Osteoblast (primary cell): ENCODE measurements around the gene KCNIP3. TPM values are rescaled to one million over a fixed set of nuclear protein-coding genes. Genes with fewer than 3 reads are reported as not detected.

Source experiments
- DNase-seq: peaks from one replicate; pipeline ENCODE4 v3.0.0; 2011; ENCODE audit warnings: low spot score, mixed read lengths; ENCODE audit not compliant: insufficient read length; ENCODE audit errors: missing footprints
- H2AFZ ChIP-seq: 2 replicates; pipeline ENCODE4 v1.6.0; 2011; ENCODE audit warnings: mild to moderate bottlenecking, low read length
- H3K27ac ChIP-seq: 2 replicates; pipeline ENCODE4 v1.5.1; 2011; ENCODE audit warnings: mild to moderate bottlenecking, low read depth, low read length, moderate library complexity
- H3K27me3 ChIP-seq: 2 replicates; pipeline ENCODE4 v1.6.0; 2012; ENCODE audit warnings: mild to moderate bottlenecking, control low read depth, inconsistent platforms, low read length, moderate library complexity; ENCODE audit not compliant: insufficient read depth
- H3K36me3 ChIP-seq: 2 replicates; pipeline ENCODE4 v1.5.1; 2011; ENCODE audit warnings: mild to moderate bottlenecking, low read length, control low read depth, moderate library complexity; ENCODE audit not compliant: insufficient read depth
- H3K4me1 ChIP-seq: 2 replicates; pipeline ENCODE4 v1.5.1; 2011; ENCODE audit warnings: mild to moderate bottlenecking, low read length, control low read depth, moderate library complexity; ENCODE audit not compliant: insufficient read depth
- H3K4me2 ChIP-seq: 2 replicates; pipeline ENCODE4 v1.6.0; 2011; ENCODE audit warnings: mild to moderate bottlenecking, low read length; ENCODE audit not compliant: insufficient read depth
- H3K4me3 ChIP-seq: fragments of 200-600 bp; sonication (generic); 3 replicates; pipeline ENCODE4 v1.5.1; 2012; ENCODE audit warnings: mild to moderate bottlenecking, low read length, inconsistent platforms; ENCODE audit not compliant: insufficient read depth
- H3K79me2 ChIP-seq: 2 replicates; pipeline ENCODE4 v1.6.0; 2012; ENCODE audit warnings: mild to moderate bottlenecking, low read length, control low read depth, inconsistent platforms; ENCODE audit not compliant: insufficient read depth
- H3K9me3 ChIP-seq: 2 replicates; pipeline ENCODE4 v1.5.1; 2011; ENCODE audit warnings: low read depth, low read length, control low read depth
- H4K20me1 ChIP-seq: 2 replicates; pipeline ENCODE4 v1.6.0; 2012; ENCODE audit warnings: mild to moderate bottlenecking, low read length, control low read depth; ENCODE audit not compliant: insufficient read depth
- total RNA-seq: library from RNA; depleted of rRNA; stranded (reverse); fragments of >200 nt; gene quantifications from 2 replicates; pipeline ENCODE4 v1.2.3, GENCODE V29; 2012
- TF ChIP-seq, protein P1 (sequence below): IDR thresholded peaks from 2 replicates; pipeline ENCODE4 v1.5.1; 2011; ENCODE audit warnings: mild to moderate bottlenecking, low read depth, low read length, moderate library complexity; ENCODE audit errors: extremely low read depth

Gene KCNIP3
- total RNA-seq, 1 donor: under 0.01 TPM

DNA sequence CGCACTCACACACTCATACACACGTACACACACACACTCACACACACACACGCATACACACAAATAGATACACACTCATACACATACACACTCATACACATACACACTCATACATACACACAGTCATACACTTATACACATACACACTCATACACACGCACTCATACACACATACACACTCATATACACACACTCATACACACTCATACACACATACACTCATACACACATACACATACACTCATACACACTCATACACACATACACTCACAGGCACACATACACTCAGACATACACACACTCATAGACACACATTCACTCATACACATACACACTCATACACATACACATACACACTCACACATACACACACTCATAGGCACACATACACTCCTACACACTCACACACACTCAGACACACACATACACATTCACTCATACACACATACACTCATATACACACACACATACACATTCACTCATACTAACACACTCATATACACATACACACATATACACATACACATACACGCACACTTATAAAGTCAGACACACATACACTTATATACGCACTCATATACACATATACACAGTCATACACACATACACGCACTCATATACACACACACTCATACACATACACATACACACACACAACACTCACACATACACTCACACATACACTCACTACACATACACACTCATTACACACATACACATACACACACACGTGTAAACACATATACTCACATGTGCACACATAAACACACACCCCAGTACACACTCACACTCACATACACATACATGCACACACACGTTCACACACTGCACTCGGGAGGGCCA is 28.7 kb downstream of the KCNIP3 start:
- no peaks in the 10 kb centered on the region for H3K27me3 ChIP-seq
- H3K4me1 ChIP-seq: peaks cover 2% of the 10 kb centered on the region
- H2AFZ ChIP-seq: no peak overlapping the region
- H3K36me3 ChIP-seq: no peaks in the 10 kb centered on the region
- H3K9me3 ChIP-seq: no peaks in the 10 kb centered on the region
- no peaks in the 10 kb centered on the region for H3K79me2 ChIP-seq
- TF ChIP-seq, protein P1, sequence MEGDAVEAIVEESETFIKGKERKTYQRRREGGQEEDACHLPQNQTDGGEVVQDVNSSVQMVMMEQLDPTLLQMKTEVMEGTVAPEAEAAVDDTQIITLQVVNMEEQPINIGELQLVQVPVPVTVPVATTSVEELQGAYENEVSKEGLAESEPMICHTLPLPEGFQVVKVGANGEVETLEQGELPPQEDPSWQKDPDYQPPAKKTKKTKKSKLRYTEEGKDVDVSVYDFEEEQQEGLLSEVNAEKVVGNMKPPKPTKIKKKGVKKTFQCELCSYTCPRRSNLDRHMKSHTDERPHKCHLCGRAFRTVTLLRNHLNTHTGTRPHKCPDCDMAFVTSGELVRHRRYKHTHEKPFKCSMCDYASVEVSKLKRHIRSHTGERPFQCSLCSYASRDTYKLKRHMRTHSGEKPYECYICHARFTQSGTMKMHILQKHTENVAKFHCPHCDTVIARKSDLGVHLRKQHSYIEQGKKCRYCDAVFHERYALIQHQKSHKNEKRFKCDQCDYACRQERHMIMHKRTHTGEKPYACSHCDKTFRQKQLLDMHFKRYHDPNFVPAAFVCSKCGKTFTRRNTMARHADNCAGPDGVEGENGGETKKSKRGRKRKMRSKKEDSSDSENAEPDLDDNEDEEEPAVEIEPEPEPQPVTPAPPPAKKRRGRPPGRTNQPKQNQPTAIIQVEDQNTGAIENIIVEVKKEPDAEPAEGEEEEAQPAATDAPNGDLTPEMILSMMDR: no peak
- no peaks in the 10 kb centered on the region for H4K20me1 ChIP-seq
- H3K27ac ChIP-seq: no peak overlapping the region
- DNase-seq: no peak
- no peak overlapping the region for H3K4me3 ChIP-seq
- H3K4me2 ChIP-seq: no peak overlapping the region

DNA sequence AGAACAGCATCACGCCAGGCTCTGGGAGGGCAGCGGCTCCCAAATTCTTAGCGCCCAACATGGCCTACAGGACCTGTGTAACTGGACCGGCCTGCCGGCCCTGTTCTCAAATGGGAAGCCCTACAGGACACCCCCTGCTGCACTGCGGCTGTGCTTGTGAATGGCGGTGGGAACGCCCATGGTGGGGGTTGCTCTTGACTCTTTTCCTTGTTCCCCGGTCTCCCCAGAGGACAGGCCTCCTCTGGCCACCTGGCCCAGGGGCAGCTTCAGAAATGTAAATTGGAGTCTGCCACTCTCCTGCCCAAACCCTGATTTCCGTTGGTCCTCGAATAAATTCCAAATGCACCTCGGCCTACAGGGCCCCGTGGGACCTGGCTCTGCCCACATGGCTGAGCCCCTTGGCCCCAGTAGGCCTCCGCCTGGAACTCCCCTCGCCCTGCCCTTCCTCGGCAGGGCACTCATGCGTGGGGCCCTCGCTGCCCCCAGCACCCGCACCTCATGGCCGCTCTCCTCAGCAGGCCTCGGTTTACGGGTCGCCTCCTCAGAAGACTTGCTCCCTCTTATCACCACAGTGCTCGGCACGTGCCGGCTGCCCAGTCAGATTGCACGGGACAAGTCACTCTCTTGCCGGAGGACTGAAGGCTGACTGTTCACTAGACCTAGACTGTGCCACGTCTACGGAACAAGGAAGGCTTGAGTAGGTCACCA is 29.4 kb downstream of the KCNIP3 start:
- H3K36me3 ChIP-seq: no peaks in the 10 kb centered on the region
- no peaks in the 10 kb centered on the region for H3K9me3 ChIP-seq
- no peak overlapping the region for H3K4me3 ChIP-seq
- H2AFZ ChIP-seq: no peak overlapping the region
- DNase-seq: no peak
- TF ChIP-seq, protein P1: no peak
- no peaks in the 10 kb centered on the region for H3K27me3 ChIP-seq
- H3K27ac ChIP-seq: no peak overlapping the region
- no peaks in the 10 kb centered on the region for H3K79me2 ChIP-seq
- peaks cover 2% of the 10 kb centered on the region for H3K4me1 ChIP-seq
- H3K4me2 ChIP-seq: no peak overlapping the region
- no peaks in the 10 kb centered on the region for H4K20me1 ChIP-seq

DNA sequence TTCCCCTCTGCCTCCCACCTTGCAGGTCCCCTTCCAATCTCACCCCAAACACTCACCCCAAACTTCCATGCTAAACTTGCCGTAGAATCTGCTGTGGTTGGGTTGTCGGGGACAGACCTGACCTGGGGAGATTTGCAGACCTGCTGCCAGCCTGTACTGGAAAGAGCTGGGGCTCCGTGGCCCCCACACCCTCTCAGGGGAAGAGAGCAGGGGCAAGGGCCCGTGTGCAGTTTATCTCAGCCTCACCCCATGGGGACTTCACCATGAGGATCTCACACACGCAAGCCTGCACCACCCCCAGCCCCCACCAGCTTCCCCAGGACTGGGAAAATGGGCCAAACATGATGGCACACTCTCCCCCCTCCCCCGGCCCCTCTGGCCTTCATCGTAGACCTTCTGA is 30.7 kb downstream of the KCNIP3 start:
- Histone ChIP-seq H3K9me3 (no peaks in the 10 kb centered on the region), H2AFZ (no peak overlapping the region), H3K27ac (no peak overlapping the region), H3K36me3 (no peaks in the 10 kb centered on the region), H4K20me1 (no peaks in the 10 kb centered on the region), H3K4me2 (no peak overlapping the region), H3K27me3 (no peaks in the 10 kb centered on the region), H3K4me3 (no peak overlapping the region), H3K79me2 (no peaks in the 10 kb centered on the region), H3K4me1 (peaks cover 2% of the 10 kb centered on the region)
- DNase-seq: no peak
- TF ChIP-seq, protein P1: no peak
